GM20000 (cell line): Measurements from ENCODE around the gene CHN2.

Experiments used
- DNase-seq: peaks from one replicate; pipeline ENCODE4 v3.0.0; 2012; ENCODE audit warnings: low spot score
- CTCF ChIP-seq: IDR thresholded peaks from 2 replicates; pipeline ENCODE4 v1.5.1; 2012; ENCODE audit warnings: mild to moderate bottlenecking, control low read depth; ENCODE audit errors: extremely low read depth, missing control alignments

CHN2 gene

DNA sequence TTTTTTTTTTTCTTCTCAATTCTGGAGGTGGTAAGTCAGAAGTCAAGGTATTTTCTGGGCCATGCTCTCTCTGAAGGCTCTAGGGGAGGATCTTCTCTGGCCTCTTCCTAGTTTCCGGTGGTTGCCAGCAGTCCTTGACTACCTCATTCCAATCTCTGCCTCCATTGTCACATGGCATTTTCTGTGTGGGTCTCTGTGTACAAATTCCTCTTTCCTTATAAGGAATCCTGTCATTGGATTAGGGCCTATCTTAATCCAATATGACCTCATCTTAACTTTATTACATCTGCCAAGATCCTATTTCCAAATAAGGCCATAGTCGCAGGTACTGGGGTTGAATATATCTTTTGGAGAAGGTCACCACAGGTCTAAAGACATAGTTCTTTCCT, 239.8 kb downstream of the CHN2 start:
- TF ChIP-seq CTCF, result no peak
- DNase-seq, result no peak

GRCh38 chr7:29435167-29435566, 240.6 kb downstream of the CHN2 start:
- no peak for TF ChIP-seq CTCF
- DNase-seq, result no peak

GRCh38 chr7:29435902-29436301, 241.3 kb downstream of the CHN2 start:
- no peak for TF ChIP-seq CTCF
- DNase-seq, result no peak

- TF ChIP-seq CTCF, result no peak
Measured at GRCh38 chr7:29442146-29442545, 247.6 kb downstream of the CHN2 start.

GRCh38 chr7:29443552-29443951, 249.0 kb downstream of the CHN2 start:
- TF ChIP-seq CTCF, result no peak

More at GRCh38 chr7:29442146-29442545, 247.6 kb downstream of the CHN2 start:
- DNase-seq, result no peak

DNA sequence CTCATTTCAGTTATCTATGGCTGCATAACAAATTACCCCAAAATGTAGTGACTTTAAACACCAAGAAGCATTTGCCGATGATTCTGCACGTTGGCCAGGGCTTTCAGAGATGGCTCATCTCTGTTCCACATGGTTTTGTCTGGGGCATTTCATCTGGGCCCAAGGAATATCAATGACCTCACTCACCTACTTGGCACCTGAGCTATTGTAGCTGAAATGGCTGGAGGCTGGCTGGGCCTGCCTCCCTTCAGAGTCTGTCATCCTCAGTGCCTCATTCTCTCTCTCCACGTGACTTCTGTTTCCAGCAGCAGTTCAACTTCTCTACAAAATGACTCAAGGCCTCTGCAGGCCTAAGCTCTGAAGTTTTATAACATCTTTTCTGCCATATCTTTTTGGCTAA, 249.7 kb downstream of the CHN2 start:
- no peak for DNase-seq
- no peak for TF ChIP-seq CTCF

More at GRCh38 chr7:29443552-29443951, 249.0 kb downstream of the CHN2 start:
- DNase-seq, result no peak

DNA sequence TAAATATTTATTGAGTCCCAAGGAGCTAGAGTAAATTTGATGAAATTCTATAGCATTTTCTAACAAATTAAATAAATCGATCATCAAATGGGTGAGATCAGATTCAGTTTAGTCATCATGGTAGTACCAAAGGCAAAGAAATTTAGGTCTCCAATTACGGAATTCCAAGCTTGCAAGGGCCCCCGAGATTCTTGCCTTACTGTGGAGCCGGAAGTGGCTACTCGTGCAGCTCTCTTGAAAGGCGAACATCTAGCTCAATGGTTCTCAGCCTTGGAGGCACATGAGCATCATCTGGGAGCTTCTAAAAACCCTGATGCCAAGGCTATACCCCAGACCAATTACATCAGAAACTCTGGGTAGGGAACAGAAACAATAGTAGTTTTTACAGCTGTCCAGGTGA, 251.2 kb downstream of the CHN2 start:
- TF ChIP-seq CTCF, result no peak
- DNase-seq, result no peak
